ENCODE data around the gene URI1. TPM values are rescaled to one million over a fixed set of nuclear protein-coding genes. Genes with fewer than 3 reads are reported as not detected.
A peak's percentile ranks its signal among the peaks of the same experiment; 100 is the strongest.
"Not testable (repeated sequence)": the region's sequence is repeated elsewhere in the genome, so short reads cannot be mapped to it uniquely, and the experiment has no call there.

The URI1 gene
- 76.2 and 88.3 TPM in 2 replicates for total RNA-seq (2014; rRNA removed; shearing (Covaris generic))

GRCh38 chr19:29941828-29942403 lies at the start of gene URI1:
URI1 (plus strand) TSS chr19:29942239; CDS start chr19:29942548, 309 bp downstream.
- DNase-seq (ENCODE audit: low read depth in 1 of 2, low spot score in 2 of 2): peak; percentile 75 to 85
- peak within 1 kb of the TSS; percentile 67 for H3K27ac ChIP-seq
- no peaks in the 10 kb centered on the region for H3K9me3 ChIP-seq (replicated peaks)
- H3K4me1 ChIP-seq (replicated peaks): peaks cover 25% of the 10 kb centered on the region
- peak within 1 kb of the TSS; percentile 93 for H3K4me3 ChIP-seq
- no peaks in the 10 kb centered on the region for H3K27me3 ChIP-seq (replicated peaks)
- peaks cover 3% of the 10 kb centered on the region; the same call in 1 of the 2 replicates for H3K36me3 ChIP-seq

- Histone ChIP-seq H3K9me3 (replicated peaks) (no peaks in the 10 kb centered on the region), H3K36me3 (no peaks in the 10 kb centered on the region), H3K4me1 (replicated peaks) (no peaks in the 10 kb centered on the region), H3K4me3 (no peak overlapping the region), H3K27ac (no peak overlapping the region), H3K27me3 (replicated peaks) (no peaks in the 10 kb centered on the region)
- no peak for DNase-seq (ENCODE audit: low read depth in 1 of 2, low spot score in 2 of 2)
These were observed 48.3 kb upstream of the URI1 start for GRCh38 chr19:29893606-29894284.

- Histone ChIP-seq H3K9me3 (replicated peaks) (no peaks in the 10 kb centered on the region), H3K27me3 (replicated peaks) (no peaks in the 10 kb centered on the region), H3K36me3 (no peaks in the 10 kb centered on the region), H3K27ac (no peak overlapping the region), H3K4me1 (replicated peaks) (no peaks in the 10 kb centered on the region), H3K4me3 (no peak overlapping the region)
- DNase-seq (ENCODE audit: low read depth in 1 of 2, low spot score in 2 of 2): no peak
These were observed 45.2 kb upstream of the URI1 start for GRCh38 chr19:29896802-29897201.

- Histone ChIP-seq H3K27me3 (replicated peaks) (no peaks in the 10 kb centered on the region), H3K36me3 (no peaks in the 10 kb centered on the region), H3K4me1 (replicated peaks) (no peaks in the 10 kb centered on the region)
These were observed 44.6 kb upstream of the URI1 start for GRCh38 chr19:29897466-29897865.

GRCh38 chr19:29904017-29904416 lies 38.0 kb upstream of the URI1 start:
- Histone ChIP-seq H3K36me3 (no peaks in the 10 kb centered on the region), H3K9me3 (replicated peaks) (no peaks in the 10 kb centered on the region), H3K27me3 (replicated peaks) (no peaks in the 10 kb centered on the region), H3K27ac (no peak overlapping the region), H3K4me3 (no peak overlapping the region), H3K4me1 (replicated peaks) (no peaks in the 10 kb centered on the region)
- no peak for DNase-seq (ENCODE audit: low read depth in 1 of 2, low spot score in 2 of 2)

More at GRCh38 chr19:29897466-29897865, 44.6 kb upstream of the URI1 start:
- Histone ChIP-seq H3K9me3 (replicated peaks) (no peaks in the 10 kb centered on the region), H3K27ac (no peak overlapping the region), H3K4me3 (no peak overlapping the region)
- no peak for DNase-seq (ENCODE audit: low read depth in 1 of 2, low spot score in 2 of 2)

GRCh38 chr19:29908963-29909944 lies 32.8 kb upstream of the URI1 start:
- H3K27me3 ChIP-seq (replicated peaks): no peaks in the 10 kb centered on the region
- DNase-seq (ENCODE audit: low read depth in 1 of 2, low spot score in 2 of 2): no peak
- H3K4me1 ChIP-seq (replicated peaks): no peaks in the 10 kb centered on the region
- no peak overlapping the region for H3K4me3 ChIP-seq
- no peaks in the 10 kb centered on the region for H3K36me3 ChIP-seq
- no peaks in the 10 kb centered on the region for H3K9me3 ChIP-seq (replicated peaks)
- no peak overlapping the region for H3K27ac ChIP-seq

GRCh38 chr19:29914933-29915332 lies 27.1 kb upstream of the URI1 start:
- H3K9me3 ChIP-seq (replicated peaks): no peaks in the 10 kb centered on the region
- no peak for DNase-seq (ENCODE audit: low read depth in 1 of 2, low spot score in 2 of 2)
- no peaks in the 10 kb centered on the region for H3K36me3 ChIP-seq
- H3K4me1 ChIP-seq (replicated peaks): no peaks in the 10 kb centered on the region
- H3K27ac ChIP-seq: no peak overlapping the region
- H3K27me3 ChIP-seq (replicated peaks): no peaks in the 10 kb centered on the region
- H3K4me3 ChIP-seq: no peak overlapping the region

- H3K27ac ChIP-seq; H3K9me3 ChIP-seq (replicated peaks); DNase-seq (ENCODE audit: low read depth in 1 of 2, low spot score in 2 of 2); H3K36me3 ChIP-seq; H3K4me1 ChIP-seq (replicated peaks); H3K27me3 ChIP-seq (replicated peaks); H3K4me3 ChIP-seq: not testable (repeated sequence)
These were observed 26.2 kb upstream of the URI1 start for GRCh38 chr19:29915832-29916231.

GRCh38 chr19:29917911-29918310 lies 24.1 kb upstream of the URI1 start:
- no peak overlapping the region for H3K4me3 ChIP-seq
- no peaks in the 10 kb centered on the region for H3K4me1 ChIP-seq (replicated peaks)
- no peaks in the 10 kb centered on the region for H3K36me3 ChIP-seq
- no peak overlapping the region for H3K27ac ChIP-seq
- H3K27me3 ChIP-seq (replicated peaks): no peaks in the 10 kb centered on the region
- H3K9me3 ChIP-seq (replicated peaks): no peaks in the 10 kb centered on the region
- DNase-seq (ENCODE audit: low read depth in 1 of 2, low spot score in 2 of 2): no peak

GRCh38 chr19:29918891-29919290 lies 23.1 kb upstream of the URI1 start:
- Histone ChIP-seq H3K27me3 (replicated peaks) (no peaks in the 10 kb centered on the region), H3K27ac (no peak overlapping the region), H3K4me1 (replicated peaks) (no peaks in the 10 kb centered on the region), H3K9me3 (replicated peaks) (0 out of 2 replicates have a peak, but pooled peaks cover 2% of the 10 kb centered on the region), H3K4me3 (no peak overlapping the region), H3K36me3 (no peaks in the 10 kb centered on the region)
- no peak for DNase-seq (ENCODE audit: low read depth in 1 of 2, low spot score in 2 of 2)

- Histone ChIP-seq H3K27ac (no peak overlapping the region), H3K4me3 (no peak overlapping the region), H3K36me3 (no peaks in the 10 kb centered on the region), H3K9me3 (replicated peaks) (0 out of 2 replicates have a peak, but pooled peaks cover 2% of the 10 kb centered on the region), H3K4me1 (replicated peaks) (no peaks in the 10 kb centered on the region), H3K27me3 (replicated peaks) (no peaks in the 10 kb centered on the region)
- DNase-seq (ENCODE audit: low read depth in 1 of 2, low spot score in 2 of 2): no peak
These were observed 19.1 kb upstream of the URI1 start for GRCh38 chr19:29922972-29923371.

GRCh38 chr19:29923653-29924052 lies 18.4 kb upstream of the URI1 start:
- Histone ChIP-seq H3K27ac (no peak overlapping the region), H3K9me3 (replicated peaks) (0 out of 2 replicates have a peak, but pooled peaks cover 2% of the 10 kb centered on the region)
- no peak for DNase-seq (ENCODE audit: low read depth in 1 of 2, low spot score in 2 of 2)

GRCh38 chr19:29926031-29926430 lies 16.0 kb upstream of the URI1 start:
- no peaks in the 10 kb centered on the region for H3K27me3 ChIP-seq (replicated peaks)
- no peaks in the 10 kb centered on the region for H3K36me3 ChIP-seq
- H3K9me3 ChIP-seq (replicated peaks): 0 out of 2 replicates have a peak, but pooled peaks cover 2% of the 10 kb centered on the region
- DNase-seq (ENCODE audit: low read depth in 1 of 2, low spot score in 2 of 2): no peak
- H3K4me3 ChIP-seq: no peak overlapping the region
- no peaks in the 10 kb centered on the region for H3K4me1 ChIP-seq (replicated peaks)
- H3K27ac ChIP-seq: no peak overlapping the region

More at GRCh38 chr19:29923653-29924052, 18.4 kb upstream of the URI1 start:
- Histone ChIP-seq H3K4me3 (no peak overlapping the region), H3K36me3 (no peaks in the 10 kb centered on the region), H3K27me3 (replicated peaks) (no peaks in the 10 kb centered on the region), H3K4me1 (replicated peaks) (no peaks in the 10 kb centered on the region)

Data from SJSA1 (cell line).